ENCODE measurements around the gene TSC1. TPM values are rescaled to one million over a fixed set of nuclear protein-coding genes. Genes with fewer than 3 reads are reported as not detected.
"Not testable (repeated sequence)": the region's sequence is repeated elsewhere in the genome, so short reads cannot be mapped to it uniquely, and the experiment has no call there.

TSC1 gene
- total RNA-seq, 4 donors from 2014 or later, result 36.4 to 155 (median 46.6) TPM

DNA sequence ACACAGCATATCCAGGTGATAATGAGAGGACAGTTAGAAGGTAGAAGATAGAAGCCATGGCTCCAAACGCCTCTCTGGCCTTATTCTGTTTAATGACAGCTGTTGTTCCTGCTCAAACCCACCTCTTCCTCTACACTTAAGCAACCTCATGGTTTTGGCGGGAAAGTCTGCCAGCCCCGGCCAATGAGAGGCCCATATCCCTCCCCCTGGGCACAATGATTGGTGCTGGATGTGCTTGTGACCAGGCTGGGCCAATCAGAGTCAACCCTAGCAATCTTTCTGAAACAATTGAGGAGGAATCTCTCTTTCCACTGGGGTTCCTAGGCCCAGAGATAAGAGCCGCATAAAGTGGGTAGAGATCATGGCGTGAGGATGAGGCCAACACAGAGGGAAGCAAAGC, 29.3 kb upstream of the TSC1 start:
- TF ChIP-seq EP300 (IDR thresholded peaks at IDR 0.05) (no peak), POLR2AphosphoS5 (IDR thresholded peaks at IDR 0.05) (no peak), POLR2A (IDR thresholded peaks at IDR 0.05) (no peak)
- TF ChIP-seq, protein P1, sequence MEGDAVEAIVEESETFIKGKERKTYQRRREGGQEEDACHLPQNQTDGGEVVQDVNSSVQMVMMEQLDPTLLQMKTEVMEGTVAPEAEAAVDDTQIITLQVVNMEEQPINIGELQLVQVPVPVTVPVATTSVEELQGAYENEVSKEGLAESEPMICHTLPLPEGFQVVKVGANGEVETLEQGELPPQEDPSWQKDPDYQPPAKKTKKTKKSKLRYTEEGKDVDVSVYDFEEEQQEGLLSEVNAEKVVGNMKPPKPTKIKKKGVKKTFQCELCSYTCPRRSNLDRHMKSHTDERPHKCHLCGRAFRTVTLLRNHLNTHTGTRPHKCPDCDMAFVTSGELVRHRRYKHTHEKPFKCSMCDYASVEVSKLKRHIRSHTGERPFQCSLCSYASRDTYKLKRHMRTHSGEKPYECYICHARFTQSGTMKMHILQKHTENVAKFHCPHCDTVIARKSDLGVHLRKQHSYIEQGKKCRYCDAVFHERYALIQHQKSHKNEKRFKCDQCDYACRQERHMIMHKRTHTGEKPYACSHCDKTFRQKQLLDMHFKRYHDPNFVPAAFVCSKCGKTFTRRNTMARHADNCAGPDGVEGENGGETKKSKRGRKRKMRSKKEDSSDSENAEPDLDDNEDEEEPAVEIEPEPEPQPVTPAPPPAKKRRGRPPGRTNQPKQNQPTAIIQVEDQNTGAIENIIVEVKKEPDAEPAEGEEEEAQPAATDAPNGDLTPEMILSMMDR (IDR thresholded peaks at IDR 0.05), result no peak
- H3K9me3 ChIP-seq, result no peaks in the 10 kb centered on the region
- H3K36me3 ChIP-seq, result no peaks in the 10 kb centered on the region
- H3K4me1 ChIP-seq, result peaks cover 19% of the 10 kb centered on the region
- no peak overlapping the region for H3K27ac ChIP-seq
- no peak overlapping the region for H3K4me3 ChIP-seq
- no peak for DNase-seq (ENCODE audit: low spot score in 2 of 2)
- WGBS, result 89% methylated on average over 5 of the region's 5 CpGs
- peaks cover 34% of the 10 kb centered on the region for H3K27me3 ChIP-seq

DNA sequence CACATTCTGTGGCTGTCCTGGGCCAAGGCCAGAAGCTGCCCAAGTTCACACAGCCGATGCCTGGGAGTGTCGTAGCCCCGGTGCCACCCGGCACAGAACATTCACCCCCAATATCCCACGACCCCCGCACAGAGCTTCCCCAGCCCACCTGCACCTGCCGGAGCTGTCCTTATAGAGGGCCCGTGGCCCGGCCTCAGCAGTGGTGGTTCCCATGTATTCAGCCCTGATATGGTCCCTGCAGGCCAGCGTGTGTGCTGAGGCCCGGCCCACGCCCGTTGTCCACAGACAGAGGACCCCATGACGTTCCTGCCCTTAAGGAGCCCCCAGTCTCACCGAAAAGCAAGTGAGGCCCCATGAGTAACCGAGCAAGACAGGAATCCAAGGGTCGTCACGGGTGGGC, 28.8 kb upstream of the TSC1 start:
- H3K36me3 ChIP-seq, result no peaks in the 10 kb centered on the region
- 79% methylated on average over 18 of the region's 18 CpGs for WGBS
- H3K9me3 ChIP-seq, result no peaks in the 10 kb centered on the region
- TF ChIP-seq POLR2A (IDR thresholded peaks at IDR 0.05), result no peak
- no peak for TF ChIP-seq POLR2AphosphoS5 (IDR thresholded peaks at IDR 0.05)
- no peak for TF ChIP-seq EP300 (IDR thresholded peaks at IDR 0.05)
- TF ChIP-seq, protein P1 (IDR thresholded peaks at IDR 0.05), result no peak
- no peak overlapping the region for H3K4me3 ChIP-seq
- H3K27me3 ChIP-seq, result peaks cover 28% of the 10 kb centered on the region
- peaks cover 13% of the 10 kb centered on the region for H3K4me1 ChIP-seq
- no peak for DNase-seq (ENCODE audit: low spot score in 2 of 2)
- H3K27ac ChIP-seq, result no peak overlapping the region

DNA sequence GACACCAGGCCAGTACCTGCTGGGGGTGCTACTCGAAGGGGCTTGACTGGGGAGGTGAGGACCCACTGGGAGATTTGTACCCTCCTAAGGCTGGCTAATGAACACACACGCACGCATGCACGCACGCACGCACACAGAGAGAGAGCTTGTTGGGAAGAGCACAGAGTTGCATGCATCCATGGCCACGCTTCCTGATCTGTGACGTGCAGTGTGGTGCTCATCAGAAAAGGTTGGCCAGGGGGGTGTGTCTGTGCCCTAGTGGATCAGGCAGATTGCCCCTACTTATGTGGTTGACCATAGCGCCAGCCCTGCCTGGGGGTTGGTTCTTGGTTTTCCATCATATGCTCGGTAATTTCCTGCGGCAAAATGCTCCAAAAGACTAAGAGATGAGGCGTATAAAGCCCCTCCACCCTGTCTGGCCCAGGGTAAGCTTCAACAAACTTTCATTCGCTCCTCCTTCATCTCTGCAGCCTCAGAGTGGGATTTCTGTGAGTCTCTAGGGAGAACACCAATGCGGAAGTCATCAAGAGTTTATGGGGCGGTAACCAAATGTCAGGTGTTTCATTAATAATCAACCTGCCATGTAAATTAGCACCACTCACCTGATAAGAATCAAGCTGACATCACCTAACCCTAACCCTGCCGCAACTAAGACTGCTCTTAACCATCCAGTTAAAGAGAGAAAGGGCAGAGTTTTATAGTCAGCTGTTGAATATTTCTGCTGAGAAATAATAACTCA, 26.1 kb upstream of the TSC1 start:
- no peak for TF ChIP-seq EP300 (IDR thresholded peaks at IDR 0.05)
- TF ChIP-seq, protein P1 (IDR thresholded peaks at IDR 0.05), result no peak
- TF ChIP-seq POLR2A (IDR thresholded peaks at IDR 0.05), result no peak
- TF ChIP-seq POLR2AphosphoS5 (IDR thresholded peaks at IDR 0.05), result no peak
- Histone ChIP-seq H3K4me1 (peaks cover 6% of the 10 kb centered on the region), H3K27ac (no peak overlapping the region), H3K36me3 (no peaks in the 10 kb centered on the region), H3K4me3 (no peak overlapping the region), H3K27me3 (peaks cover 21% of the 10 kb centered on the region), H3K9me3 (no peaks in the 10 kb centered on the region)
- no peak for DNase-seq (ENCODE audit: low spot score in 2 of 2)
- WGBS, result 85% methylated on average over 13 of the region's 16 CpGs

DNA sequence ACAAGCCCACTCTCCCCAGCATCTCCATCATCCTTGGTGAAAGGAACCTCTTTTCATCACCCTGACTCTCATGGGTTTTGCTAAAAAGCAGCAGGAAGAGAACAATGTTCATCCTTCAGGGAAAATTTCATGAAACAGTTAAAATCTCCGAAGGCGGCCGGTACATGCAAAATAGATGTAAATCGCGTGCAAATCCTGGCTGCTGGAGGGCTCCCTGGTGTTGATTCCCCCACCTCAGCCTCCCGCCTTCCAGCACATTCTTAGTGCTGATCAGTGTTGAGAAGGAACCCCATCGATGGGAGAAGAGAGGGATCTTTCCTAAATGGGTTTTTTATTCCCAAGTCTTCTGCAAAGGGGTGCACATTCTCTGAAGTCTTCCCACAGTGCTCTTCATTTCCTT, 25.4 kb upstream of the TSC1 start:
- no peak for DNase-seq (ENCODE audit: low spot score in 2 of 2)
- H3K36me3 ChIP-seq, result no peaks in the 10 kb centered on the region
- no peaks in the 10 kb centered on the region for H3K9me3 ChIP-seq
- H3K4me3 ChIP-seq, result no peak overlapping the region
- peaks cover 21% of the 10 kb centered on the region for H3K27me3 ChIP-seq
- 68% methylated on average over 7 of the region's 7 CpGs for WGBS
- H3K27ac ChIP-seq, result no peak overlapping the region
- H3K4me1 ChIP-seq, result peaks cover 6% of the 10 kb centered on the region
- TF ChIP-seq POLR2A (IDR thresholded peaks at IDR 0.05) (no peak), EP300 (IDR thresholded peaks at IDR 0.05) (no peak), POLR2AphosphoS5 (IDR thresholded peaks at IDR 0.05) (no peak)
- TF ChIP-seq, protein P1 (IDR thresholded peaks at IDR 0.05), result no peak

DNA sequence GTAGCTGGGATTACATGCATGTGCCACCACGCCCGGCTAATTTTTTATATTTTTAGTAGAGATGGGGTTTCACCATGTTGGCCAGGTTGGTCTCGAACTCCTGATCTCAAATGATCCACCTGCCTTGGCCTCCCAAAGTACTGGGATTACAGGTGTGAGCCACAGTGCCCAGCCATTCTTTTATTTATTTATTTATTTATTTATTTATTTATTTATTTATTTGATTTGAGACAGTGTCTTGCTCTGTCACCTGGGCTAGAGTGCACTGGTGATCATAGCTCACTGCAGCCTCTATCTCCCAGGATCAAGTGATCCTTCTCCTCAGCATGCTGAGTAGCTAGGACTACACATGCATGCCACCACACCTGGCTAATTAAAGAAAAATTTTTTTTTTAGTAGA, 23.5 kb upstream of the TSC1 start:
- DNase-seq (ENCODE audit: low spot score in 2 of 2); H3K9me3 ChIP-seq; H3K4me3 ChIP-seq; H3K4me1 ChIP-seq; H3K27ac ChIP-seq; H3K36me3 ChIP-seq: not testable (repeated sequence)
- H3K27me3 ChIP-seq, result peaks cover 14% of the 10 kb centered on the region
- WGBS, result 96% methylated on average over 3 of the region's 3 CpGs

DNA sequence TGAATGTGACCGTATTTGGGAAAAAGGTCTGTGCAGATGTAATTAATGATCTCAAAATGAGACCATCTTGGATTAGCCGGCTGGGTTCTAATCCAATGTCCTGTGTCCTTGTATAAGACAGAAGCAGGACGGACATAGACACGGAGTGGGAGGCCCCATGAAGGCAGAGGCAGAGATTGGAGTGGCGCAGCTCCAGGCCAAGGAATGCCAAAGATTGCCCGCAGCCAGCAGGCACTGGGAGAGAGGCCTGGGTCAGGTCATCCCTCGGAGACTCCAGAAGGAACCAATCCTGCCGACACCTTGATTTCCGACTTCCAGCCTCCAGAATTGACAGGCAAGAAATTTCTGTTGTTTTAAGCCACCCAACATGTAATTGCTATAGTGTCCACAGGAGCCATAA, 21.1 kb upstream of the TSC1 start:
- no peak for TF ChIP-seq POLR2AphosphoS5 (IDR thresholded peaks at IDR 0.05)
- no peak for TF ChIP-seq POLR2A (IDR thresholded peaks at IDR 0.05)
- TF ChIP-seq EP300 (IDR thresholded peaks at IDR 0.05), result no peak
- TF ChIP-seq, protein P1 (IDR thresholded peaks at IDR 0.05), result no peak
- Histone ChIP-seq H3K9me3 (no peaks in the 10 kb centered on the region), H3K27ac (no peak overlapping the region), H3K36me3 (no peaks in the 10 kb centered on the region), H3K27me3 (peaks cover 10% of the 10 kb centered on the region), H3K4me3 (no peak overlapping the region), H3K4me1 (no peaks in the 10 kb centered on the region)
- DNase-seq (ENCODE audit: low spot score in 2 of 2), result no peak
- WGBS, result 92% methylated on average over 9 of the region's 9 CpGs

Data from suprapubic skin (tissue), 4 donors.